NB4 (cell line): ENCODE measurements around the gene IFT80.

Source experiments
- CTCF ChIP-seq: IDR thresholded peaks from one replicate; pipeline ENCODE4 v1.5.1; 2012; ENCODE audit warnings: low read depth, low read length
- TF ChIP-seq, protein P1 (sequence below): IDR thresholded peaks from 2 replicates; pipeline ENCODE4 v1.6.1; 2011; ENCODE audit warnings: low read depth, low read length

DNA sequence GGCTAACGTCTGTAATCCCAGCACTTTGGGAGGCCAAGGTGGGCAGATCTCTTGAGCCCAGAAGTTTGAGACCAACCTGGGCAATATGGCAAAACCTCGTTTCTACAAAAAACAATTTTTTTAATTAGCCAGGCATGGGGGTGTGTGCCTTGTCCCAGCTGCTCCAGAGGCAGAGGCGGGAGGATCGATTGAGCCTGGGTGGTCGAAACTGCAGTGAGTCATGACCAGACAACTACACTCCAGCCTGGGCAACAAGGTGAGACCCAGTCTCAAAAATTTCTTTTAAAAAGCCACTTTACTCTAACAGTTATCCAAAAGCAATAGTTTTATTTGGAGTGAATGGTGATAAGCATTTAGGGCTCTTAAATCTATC, 38.0 kb upstream of the IFT80 start:
- TF ChIP-seq CTCF, result no peak
- TF ChIP-seq, protein P1, sequence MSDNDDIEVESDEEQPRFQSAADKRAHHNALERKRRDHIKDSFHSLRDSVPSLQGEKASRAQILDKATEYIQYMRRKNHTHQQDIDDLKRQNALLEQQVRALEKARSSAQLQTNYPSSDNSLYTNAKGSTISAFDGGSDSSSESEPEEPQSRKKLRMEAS, result no peak
